Thymus (tissue), 11 donors: ENCODE results near the gene AFMID. TPM values are rescaled to one million over a fixed set of nuclear protein-coding genes. Genes with fewer than 3 reads are reported as not detected.
A peak's percentile ranks its signal among the peaks of the same experiment; 100 is the strongest.

Experiments
- DNase-seq, 9 donors: peaks; one replicate each; pipeline ENCODE4 v3.0.0-alpha.2; 2013; ENCODE audit warnings: low spot score in 9 of 9, low read depth in 6 of 9, missing footprints in 1 of 9
- H3K27ac ChIP-seq, 2 donors: one replicate each; pipeline ENCODE4 v1.5.1; 2013; ENCODE audit warnings: control low read depth in 1 of 2, low read depth in 1 of 2, low read length in 1 of 2, mild to moderate bottlenecking in 1 of 2, moderate library complexity in 1 of 2
- H3K27me3 ChIP-seq, 2 donors: one replicate each; pipeline ENCODE4 v1.5.1; 2013; ENCODE audit warnings: low read length in 1 of 2; ENCODE audit not compliant: control insufficient read depth in 2 of 2, insufficient read depth in 1 of 2
- H3K36me3 ChIP-seq, 2 donors: one replicate each; pipeline ENCODE4 v1.5.1; 2013; ENCODE audit warnings: low read length in 1 of 2, mild to moderate bottlenecking in 1 of 2, moderate library complexity in 1 of 2; ENCODE audit not compliant: control insufficient read depth in 2 of 2, insufficient read depth in 2 of 2
- H3K4me1 ChIP-seq, 2 donors: one replicate each; pipeline ENCODE4 v1.5.1; 2013; ENCODE audit warnings: low read length in 2 of 2; ENCODE audit not compliant: control insufficient read depth in 2 of 2, insufficient read depth in 2 of 2
- H3K4me3 ChIP-seq, 2 donors: one replicate each; pipeline ENCODE4 v1.5.1; 2013; ENCODE audit warnings: low read length in 2 of 2, control low read depth in 1 of 2, mild to moderate bottlenecking in 1 of 2
- H3K9me3 ChIP-seq, 2 donors: one replicate each; pipeline ENCODE4 v1.5.1; 2013; ENCODE audit warnings: low read length in 1 of 2, mild to moderate bottlenecking in 1 of 2; ENCODE audit not compliant: control insufficient read depth in 2 of 2, insufficient read depth in 1 of 2
- WGBS: extraction: QIAGEN DNeasy Blood & Tissue Kit; methylation state at CpG from one replicate; pipeline ENCODE4 v1.1.7; 2013; 5-methylcytosine and 5-hydroxymethylcytosine counted together
- polyA plus RNA-seq: library from polyadenylated mRNA; stranded (reverse); fragments of 200-250 nt; gene quantifications from one replicate; pipeline ENCODE4 v1.2.3, GENCODE V29; 2013
- total RNA-seq: library from RNA; stranded (reverse); fragments of 120-200 nt; gene quantifications from one replicate; pipeline ENCODE4 v1.2.4, GENCODE V29; 2013
- donor health status: healthy.

The AFMID gene
- total and polyA plus RNA-seq, 2 donors = 19.9 to 29.1 TPM

- no peaks in the 10 kb centered on the region for H3K27me3 ChIP-seq
- no peak for DNase-seq
- H3K36me3 ChIP-seq = peaks cover 0 to 7% of the 10 kb centered on the region in 2 donors
- WGBS = 95% methylated on average over 30 of the region's 30 CpGs
- peaks cover 0 to 11% of the 10 kb centered on the region in 2 donors for H3K9me3 ChIP-seq
- H3K4me1 ChIP-seq = peaks cover 22 to 54% of the 10 kb centered on the region in 2 donors
- peak overlapping the region in 1 of 2 donors; percentile 52 for H3K4me3 ChIP-seq
- no peak overlapping the region for H3K27ac ChIP-seq
These were observed 61.1 kb downstream of the AFMID start for GRCh38 chr17:78248051-78248914.

GRCh38 chr17:78249074-78249817 lies 62.1 kb downstream of the AFMID start:
- Histone ChIP-seq H3K4me1 (peaks cover 26 to 60% of the 10 kb centered on the region in 2 donors), H3K9me3 (peaks cover 0 to 11% of the 10 kb centered on the region in 2 donors), H3K36me3 (peaks cover 0 to 7% of the 10 kb centered on the region in 2 donors), H3K4me3 (peak overlapping the region in 1 of 2 donors; percentile 52), H3K27me3 (no peaks in the 10 kb centered on the region), H3K27ac (no peak overlapping the region)
- WGBS = 98% methylated on average over 16 of the region's 16 CpGs
- DNase-seq = no peak

GRCh38 chr17:78249818-78250806 lies 63.0 kb downstream of the AFMID start:
- DNase-seq = peak in 1 of 9 donors; percentile 13
- Histone ChIP-seq H3K27me3 (no peaks in the 10 kb centered on the region), H3K4me3 (peak overlapping the region; percentile 37 to 52), H3K27ac (peak overlapping the region in 1 of 2 donors; percentile 32), H3K36me3 (peaks cover 0 to 7% of the 10 kb centered on the region in 2 donors), H3K4me1 (peaks cover 26 to 67% of the 10 kb centered on the region in 2 donors), H3K9me3 (peaks cover 0 to 13% of the 10 kb centered on the region in 2 donors)
- WGBS = 90% methylated on average over 20 of the region's 20 CpGs

GRCh38 chr17:78250891-78251772 lies 64.0 kb downstream of the AFMID start:
- DNase-seq = peak in 6 of 9 donors; percentile 76 to 91 (median 84)
- peaks cover 0 to 6% of the 10 kb centered on the region in 2 donors for H3K9me3 ChIP-seq
- peak overlapping the region; percentile 37 to 52 for H3K4me3 ChIP-seq
- WGBS = 4% methylated on average over 27 of the region's 27 CpGs
- peaks cover 35 to 77% of the 10 kb centered on the region in 2 donors for H3K4me1 ChIP-seq
- H3K36me3 ChIP-seq = peaks cover 0 to 7% of the 10 kb centered on the region in 2 donors
- peak overlapping the region; percentile 95 to 99 for H3K27ac ChIP-seq
- no peaks in the 10 kb centered on the region for H3K27me3 ChIP-seq

- no peak for DNase-seq
- Histone ChIP-seq H3K4me1 (peaks cover 41 to 83% of the 10 kb centered on the region in 2 donors), H3K27me3 (no peaks in the 10 kb centered on the region), H3K36me3 (peaks cover 0 to 7% of the 10 kb centered on the region in 2 donors), H3K27ac (peak overlapping the region; percentile 95 to 99), H3K4me3 (peak overlapping the region; percentile 37 to 52), H3K9me3 (peaks cover 0 to 6% of the 10 kb centered on the region in 2 donors)
- 15% methylated on average over 6 of the region's 6 CpGs for WGBS
These were observed 64.6 kb downstream of the AFMID start for GRCh38 chr17:78251773-78252103.

GRCh38 chr17:78252111-78252634 lies 65.0 kb downstream of the AFMID start:
- no peaks in the 10 kb centered on the region for H3K27me3 ChIP-seq
- peaks cover 46 to 87% of the 10 kb centered on the region in 2 donors for H3K4me1 ChIP-seq
- H3K4me3 ChIP-seq = peak overlapping the region; percentile 37 to 52
- peaks cover 0 to 3% of the 10 kb centered on the region in 2 donors for H3K36me3 ChIP-seq
- H3K27ac ChIP-seq = peak overlapping the region; percentile 95 to 99
- DNase-seq = peak; percentile 90 to 99 (median 95)
- WGBS = 17% methylated on average over 12 of the region's 12 CpGs
- H3K9me3 ChIP-seq = peaks cover 0 to 9% of the 10 kb centered on the region in 2 donors

GRCh38 chr17:78252701-78253635 lies 65.8 kb downstream of the AFMID start:
- Histone ChIP-seq H3K9me3 (peaks cover 0 to 13% of the 10 kb centered on the region in 2 donors), H3K4me1 (peaks cover 54 to 95% of the 10 kb centered on the region in 2 donors), H3K4me3 (peak overlapping the region; percentile 24 to 72), H3K27me3 (no peaks in the 10 kb centered on the region), H3K36me3 (peaks cover 0 to 3% of the 10 kb centered on the region in 2 donors), H3K27ac (peak overlapping the region; percentile 95 to 99)
- DNase-seq = peak in 2 of 9 donors; percentile 69 to 83
- 58% methylated on average over 15 of the region's 15 CpGs for WGBS
